DND-41 (cell line): ENCODE data around the gene GPR132.

Source experiments
- ATAC-seq: fragments of 200-7000 bp; cut with Tn5 transposase; 3 replicates; pipeline ENCODE4 v1.9.1; 2021; ENCODE audit warnings: low read depth; ENCODE audit not compliant: insufficient read depth
- DNase-seq: peaks from one replicate; pipeline ENCODE4 v3.0.0-alpha.2; 2020
- H2AFZ ChIP-seq: 2 replicates; pipeline ENCODE4 v1.6.0; 2012; ENCODE audit warnings: low read depth, low read length
- H3K27ac ChIP-seq: 2 replicates; pipeline ENCODE4 v1.5.1; 2012; ENCODE audit warnings: low read length, inconsistent platforms
- H3K27me3 ChIP-seq: fragments of 200-600 bp; sonication (generic); 2 replicates; pipeline ENCODE4 v1.6.0; 2012; ENCODE audit warnings: low read length, mild to moderate bottlenecking, inconsistent platforms; ENCODE audit not compliant: insufficient read depth, poor library complexity
- H3K36me3 ChIP-seq: 2 replicates; pipeline ENCODE4 v1.5.1; 2012; ENCODE audit warnings: low read length, inconsistent platforms; ENCODE audit not compliant: insufficient read depth
- H3K4me1 ChIP-seq: 2 replicates; pipeline ENCODE4 v1.5.1; 2012; ENCODE audit warnings: mild to moderate bottlenecking, low read length; ENCODE audit not compliant: insufficient read depth
- H3K4me2 ChIP-seq: 2 replicates; pipeline ENCODE4 v1.6.0; 2012; ENCODE audit warnings: mild to moderate bottlenecking, moderate library complexity, low read length, inconsistent platforms; ENCODE audit not compliant: insufficient read depth
- H3K4me3 ChIP-seq, 2 experiments: fragments of 200-600 bp in 1 of 2; shearing (Covaris generic) in 1 of 2; 2 replicates each; pipeline ENCODE4 v1.5.1; 2012 to 2016; ENCODE audit warnings: inconsistent platforms in 2 of 2, low read length in 2 of 2, mild to moderate bottlenecking in 2 of 2, low read depth in 1 of 2, moderate library complexity in 1 of 2
- H3K79me2 ChIP-seq: 2 replicates; pipeline ENCODE4 v1.6.0; 2012; ENCODE audit warnings: low read length, inconsistent platforms; ENCODE audit not compliant: insufficient read depth
- H3K9ac ChIP-seq: 2 replicates; pipeline ENCODE4 v1.6.0; 2012; ENCODE audit warnings: low read depth, mild to moderate bottlenecking, inconsistent platforms, low read length, moderate library complexity
- H3K9me3 ChIP-seq: 2 replicates; pipeline ENCODE4 v1.5.1; 2012; ENCODE audit warnings: low read length, moderate library complexity, mild to moderate bottlenecking, inconsistent platforms; ENCODE audit not compliant: insufficient read depth, severe bottlenecking
- H4K20me1 ChIP-seq: 2 replicates; pipeline ENCODE4 v1.6.0; 2012; ENCODE audit warnings: low read length; ENCODE audit not compliant: insufficient read depth
- EZH2 ChIP-seq: IDR thresholded peaks from 3 replicates; pipeline ENCODE4 v1.6.1; 2012; ENCODE audit warnings: borderline replicate concordance, low read depth, mild to moderate bottlenecking, moderate library complexity, low read length, inconsistent platforms; ENCODE audit not compliant: severe bottlenecking
- TF ChIP-seq, protein P1 (sequence below): IDR thresholded peaks from 2 replicates; pipeline ENCODE4 v1.5.1; 2012; ENCODE audit warnings: borderline replicate concordance, low read length, moderate library complexity, mild to moderate bottlenecking; ENCODE audit not compliant: poor library complexity, severe bottlenecking; ENCODE audit errors: extremely low read depth

Gene GPR132

GRCh38 chr14:105026802-105027563 is 38.2 kb downstream of the GPR132 start:
- no peak for DNase-seq
- no peaks in the 10 kb centered on the region for H3K36me3 ChIP-seq
- no peaks in the 10 kb centered on the region for H3K27me3 ChIP-seq
- H3K79me2 ChIP-seq: peaks cover 5% of the 10 kb centered on the region; the same call in 1 of the 2 replicates
- no peak overlapping the region for H3K4me3 ChIP-seq
- H3K4me2 ChIP-seq: no peak overlapping the region
- peaks cover 6% of the 10 kb centered on the region for H3K4me1 ChIP-seq
- H3K9ac ChIP-seq: no peak overlapping the region
- TF ChIP-seq, protein P1, sequence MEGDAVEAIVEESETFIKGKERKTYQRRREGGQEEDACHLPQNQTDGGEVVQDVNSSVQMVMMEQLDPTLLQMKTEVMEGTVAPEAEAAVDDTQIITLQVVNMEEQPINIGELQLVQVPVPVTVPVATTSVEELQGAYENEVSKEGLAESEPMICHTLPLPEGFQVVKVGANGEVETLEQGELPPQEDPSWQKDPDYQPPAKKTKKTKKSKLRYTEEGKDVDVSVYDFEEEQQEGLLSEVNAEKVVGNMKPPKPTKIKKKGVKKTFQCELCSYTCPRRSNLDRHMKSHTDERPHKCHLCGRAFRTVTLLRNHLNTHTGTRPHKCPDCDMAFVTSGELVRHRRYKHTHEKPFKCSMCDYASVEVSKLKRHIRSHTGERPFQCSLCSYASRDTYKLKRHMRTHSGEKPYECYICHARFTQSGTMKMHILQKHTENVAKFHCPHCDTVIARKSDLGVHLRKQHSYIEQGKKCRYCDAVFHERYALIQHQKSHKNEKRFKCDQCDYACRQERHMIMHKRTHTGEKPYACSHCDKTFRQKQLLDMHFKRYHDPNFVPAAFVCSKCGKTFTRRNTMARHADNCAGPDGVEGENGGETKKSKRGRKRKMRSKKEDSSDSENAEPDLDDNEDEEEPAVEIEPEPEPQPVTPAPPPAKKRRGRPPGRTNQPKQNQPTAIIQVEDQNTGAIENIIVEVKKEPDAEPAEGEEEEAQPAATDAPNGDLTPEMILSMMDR: no peak
- TF ChIP-seq EZH2: no peak
- H2AFZ ChIP-seq: no peak overlapping the region
- H4K20me1 ChIP-seq: no peaks in the 10 kb centered on the region
- no peaks in the 10 kb centered on the region for H3K9me3 ChIP-seq
- peak; percentile 48; the same call in 1 of the 3 replicates for ATAC-seq
- H3K27ac ChIP-seq: no peak overlapping the region

DNA sequence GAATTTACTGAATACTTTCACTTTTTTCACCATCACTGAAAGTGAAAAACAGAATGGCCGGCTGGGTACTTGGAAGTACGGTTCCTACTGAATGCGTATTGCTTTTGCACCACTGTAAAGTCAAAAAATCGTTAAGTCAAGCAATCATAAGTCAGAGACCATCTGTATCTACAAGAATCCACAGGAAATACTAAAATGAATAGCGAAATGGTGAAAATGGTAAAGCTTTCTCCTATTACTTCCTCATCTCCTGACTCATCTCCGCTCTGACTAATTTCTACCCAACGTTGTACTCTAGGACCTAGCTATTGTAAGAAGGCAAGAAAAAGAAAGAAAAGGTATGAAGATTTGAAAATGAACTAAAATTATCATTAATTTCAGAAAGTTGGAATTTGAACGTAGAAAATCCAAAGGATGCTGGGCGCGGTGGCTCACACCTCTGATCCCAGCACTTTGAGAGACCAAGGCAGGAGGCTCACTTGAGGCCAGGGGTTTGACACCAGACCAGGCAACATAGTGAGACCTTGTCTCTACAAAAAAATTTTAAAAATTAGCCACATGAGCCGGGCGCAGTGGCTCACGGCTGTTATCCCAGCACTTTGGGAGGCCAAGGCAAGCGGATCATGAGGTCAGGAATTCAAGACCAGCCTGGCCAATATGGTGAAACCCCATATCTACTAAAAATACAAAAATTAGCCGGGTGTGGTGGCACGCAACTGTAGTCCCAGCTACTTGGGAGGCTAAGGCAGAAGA is 39.0 kb downstream of the GPR132 start:
- Histone ChIP-seq H2AFZ (no peak overlapping the region), H3K79me2 (peaks cover 12% of the 10 kb centered on the region), H3K4me2 (no peak overlapping the region), H3K27me3 (no peaks in the 10 kb centered on the region), H3K9me3 (no peaks in the 10 kb centered on the region), H3K4me1 (peaks cover 9% of the 10 kb centered on the region), H3K4me3 (no peak overlapping the region), H4K20me1 (no peaks in the 10 kb centered on the region), H3K27ac (no peak overlapping the region), H3K36me3 (no peaks in the 10 kb centered on the region), H3K9ac (no peak overlapping the region)
- TF ChIP-seq, protein P1: no peak
- TF ChIP-seq EZH2: no peak
- DNase-seq: no peak
- no peak for ATAC-seq

DNA sequence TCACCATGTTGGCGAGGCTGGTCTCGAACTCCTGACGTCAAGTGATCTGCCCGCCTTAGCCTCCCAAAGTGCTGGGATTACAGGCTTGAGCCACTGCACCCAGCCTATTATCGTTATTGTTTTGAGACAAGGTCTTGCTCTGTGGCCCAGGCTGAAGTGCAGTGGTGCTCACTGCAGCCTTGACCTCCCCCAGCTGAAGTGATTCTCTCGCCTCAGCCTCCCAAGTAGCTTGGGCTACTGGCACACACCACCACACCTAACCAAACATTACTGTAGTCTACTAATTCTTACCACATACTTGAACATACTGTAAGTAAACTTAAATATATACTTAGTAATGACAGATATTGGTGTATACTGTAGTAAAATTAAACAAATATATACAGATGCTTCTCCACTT is 39.8 kb downstream of the GPR132 start:
- TF ChIP-seq EZH2: no peak
- TF ChIP-seq, protein P1: no peak
- DNase-seq (no peak), ATAC-seq (no peak)
- Histone ChIP-seq H3K27me3 (no peaks in the 10 kb centered on the region), H3K79me2 (peaks cover 17% of the 10 kb centered on the region), H3K27ac (no peak overlapping the region), H3K9ac (no peak overlapping the region), H4K20me1 (peaks cover under 1% of the 10 kb centered on the region; the same call in 1 of the 2 replicates), H3K36me3 (peaks cover 2% of the 10 kb centered on the region; the same call in 1 of the 2 replicates), H2AFZ (no peak overlapping the region), H3K9me3 (no peaks in the 10 kb centered on the region), H3K4me1 (peaks cover 9% of the 10 kb centered on the region), H3K4me3 (no peak overlapping the region), H3K4me2 (no peak overlapping the region)
